Activated T-helper 1 cell treated with anti-CD3 and anti-CD28 coated beads, Interleukin-2, amount 50 U/mL, for 16 hours (primary cell): Measurements from ENCODE around the gene SEPHS1.
A peak's percentile ranks its signal among the peaks of the same experiment; 100 is the strongest.
"Not testable (repeated sequence)": the region's sequence is repeated elsewhere in the genome, so short reads cannot be mapped to it uniquely, and the experiment has no call there.

Experiments
- DNase-seq, 2 donors: peaks; one replicate each; pipeline ENCODE4 v3.0.0-alpha.2; 2020; ENCODE audit warnings: low read depth in 1 of 2, low spot score in 1 of 2

The SEPHS1 gene, protein sequence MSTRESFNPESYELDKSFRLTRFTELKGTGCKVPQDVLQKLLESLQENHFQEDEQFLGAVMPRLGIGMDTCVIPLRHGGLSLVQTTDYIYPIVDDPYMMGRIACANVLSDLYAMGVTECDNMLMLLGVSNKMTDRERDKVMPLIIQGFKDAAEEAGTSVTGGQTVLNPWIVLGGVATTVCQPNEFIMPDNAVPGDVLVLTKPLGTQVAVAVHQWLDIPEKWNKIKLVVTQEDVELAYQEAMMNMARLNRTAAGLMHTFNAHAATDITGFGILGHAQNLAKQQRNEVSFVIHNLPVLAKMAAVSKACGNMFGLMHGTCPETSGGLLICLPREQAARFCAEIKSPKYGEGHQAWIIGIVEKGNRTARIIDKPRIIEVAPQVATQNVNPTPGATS

GRCh38 chr10:13348216-13349017 is at the start of gene SEPHS1:
SEPHS1 (minus strand) TSS chr10:13348293; CDS start chr10:13344950, 3,343 bp downstream.
- peak; percentile 64 to 78 for DNase-seq

- DNase-seq: no peak
Observed at GRCh38 chr10:13397052-13397451, 49.0 kb upstream of the SEPHS1 start.

DNA sequence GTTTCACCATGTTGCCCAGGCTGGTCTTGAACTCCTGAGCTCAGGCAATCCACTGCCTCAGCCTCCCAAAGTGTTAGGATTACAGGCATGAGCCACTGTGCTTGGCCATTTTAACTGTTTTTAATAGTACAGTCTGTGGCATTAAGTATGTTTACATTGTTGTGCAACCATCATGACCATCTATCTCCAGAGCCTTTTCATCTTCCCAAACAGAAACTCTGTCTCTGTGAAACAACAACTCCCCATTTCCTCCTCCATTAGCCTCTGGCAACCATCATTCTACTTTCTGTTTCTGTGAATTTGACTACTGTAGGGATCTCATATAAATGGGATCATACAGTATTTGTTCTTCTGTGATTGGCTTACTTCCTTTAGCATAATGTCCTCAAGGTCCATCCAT is 48.3 kb upstream of the SEPHS1 start:
- no peak for DNase-seq

DNA sequence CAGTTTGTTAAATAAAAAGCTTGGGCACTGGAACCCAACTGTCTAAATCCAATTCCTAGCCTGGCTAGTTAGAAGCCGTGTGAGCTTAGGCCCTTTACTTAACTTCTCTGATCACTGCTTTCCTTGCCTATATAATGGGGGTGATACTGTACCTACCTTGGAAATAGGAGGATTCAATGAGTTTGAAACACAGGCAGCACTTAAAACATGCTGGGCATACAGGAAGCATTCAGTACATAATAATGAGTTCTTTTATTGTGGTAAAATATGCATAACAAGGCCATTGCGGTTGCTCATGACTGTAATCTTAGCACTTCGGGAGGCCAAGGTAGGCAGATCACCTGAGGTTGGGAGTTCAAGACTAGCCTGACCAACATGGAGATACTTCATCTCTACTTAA is 47.4 kb upstream of the SEPHS1 start:
- DNase-seq: no peak

DNA sequence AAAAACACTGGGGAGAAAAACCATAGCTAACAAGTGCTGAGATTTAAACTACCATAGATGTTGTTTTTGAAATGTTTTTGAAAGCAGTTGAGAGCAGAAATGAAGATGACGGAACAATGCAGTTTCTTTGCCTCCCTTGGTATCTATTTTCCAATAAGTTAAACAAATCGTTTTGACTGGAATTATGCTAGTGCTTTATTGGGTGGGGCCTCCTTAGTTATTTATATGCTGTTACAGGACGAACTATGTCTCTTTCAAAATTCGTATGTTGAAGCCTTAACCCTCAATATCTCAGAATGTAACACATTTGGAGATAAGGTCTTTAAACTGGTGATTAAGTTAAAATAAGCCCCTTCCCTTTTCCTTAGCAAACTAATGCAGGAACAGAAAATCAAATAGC is 45.5 kb upstream of the SEPHS1 start:
- no peak for DNase-seq

- no peak for DNase-seq
Observed at GRCh38 chr10:13392701-13393100, 44.6 kb upstream of the SEPHS1 start.

DNA sequence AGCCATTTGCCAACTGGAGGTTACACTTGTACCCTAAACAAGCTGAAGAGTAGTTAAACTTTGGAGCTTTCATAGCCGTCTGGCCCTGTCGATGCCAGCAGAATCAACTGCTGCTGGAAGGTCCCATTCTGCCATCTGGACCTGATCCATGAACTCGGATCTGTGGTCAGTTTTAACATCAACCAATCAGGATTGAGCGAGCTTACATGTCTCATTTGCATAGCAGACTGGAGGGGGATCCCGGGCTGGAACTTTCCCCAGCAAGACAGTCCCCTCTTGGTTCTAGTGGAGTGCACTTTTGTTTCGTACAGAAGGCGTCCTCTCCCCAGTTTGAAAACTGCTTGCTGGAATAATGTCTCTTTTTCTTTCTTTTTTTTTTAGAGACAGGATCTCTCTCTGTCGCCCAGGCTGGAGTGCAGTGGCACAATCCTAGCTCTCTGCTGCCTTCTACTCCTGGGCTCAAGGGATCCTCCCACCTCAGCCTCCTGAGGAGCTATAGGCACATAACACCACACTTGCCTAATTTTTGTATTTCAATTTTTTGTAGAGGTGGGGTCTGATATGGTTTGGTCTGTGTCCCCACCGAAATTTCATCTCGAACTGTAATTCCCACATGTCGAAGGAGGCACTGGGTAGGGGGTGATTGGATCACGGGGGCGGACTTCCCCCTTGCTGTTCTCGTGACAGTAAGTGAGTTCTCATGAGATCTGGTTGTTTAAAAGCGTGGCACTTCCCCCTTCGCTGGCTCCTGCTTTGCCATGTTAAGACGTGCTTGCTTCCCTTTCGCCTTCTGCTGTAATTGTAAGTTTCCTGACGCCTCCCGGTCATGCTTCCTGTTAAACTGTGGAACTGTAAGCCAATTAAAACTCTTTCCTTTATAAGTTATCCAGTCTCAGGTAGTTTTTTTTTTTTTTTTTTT is 42.8 kb upstream of the SEPHS1 start:
- no peak for DNase-seq

DNA sequence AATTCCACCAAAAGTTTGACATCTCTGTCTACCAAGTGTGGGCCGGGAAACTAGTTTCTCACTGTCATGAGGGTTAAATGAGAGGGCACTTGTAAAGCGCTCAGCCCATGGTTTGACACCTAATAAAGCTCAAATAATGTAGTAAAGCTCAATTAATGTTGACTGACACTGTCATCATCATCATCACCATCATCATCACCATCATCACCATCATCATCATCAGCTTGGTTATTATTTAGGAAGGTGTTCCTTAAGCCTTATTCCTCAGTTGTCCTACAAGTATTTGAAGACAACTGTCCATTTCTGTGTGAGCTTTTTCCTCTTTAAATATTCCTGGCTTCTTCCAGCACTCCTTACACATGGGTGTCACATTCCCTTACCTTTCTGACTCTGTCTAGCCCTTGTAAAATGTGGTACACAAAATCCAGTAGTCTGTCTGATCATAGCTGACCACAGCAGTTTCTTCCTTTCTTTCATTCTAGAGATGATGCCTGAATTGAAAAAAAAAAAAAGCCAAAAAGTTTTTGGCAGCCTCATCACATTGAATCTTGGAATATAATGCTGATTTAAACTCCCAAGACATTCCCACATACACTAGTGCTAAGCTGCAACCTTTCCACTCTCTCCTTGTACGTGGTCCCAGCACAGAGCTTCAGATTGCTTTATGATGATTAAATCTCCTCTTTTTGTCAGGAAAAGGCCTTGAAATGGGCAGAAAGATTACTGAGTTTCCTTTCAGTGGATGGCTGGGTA is 40.6 kb upstream of the SEPHS1 start:
- no peak for DNase-seq

- no peak for DNase-seq
Observed at GRCh38 chr10:13386021-13386420, 37.9 kb upstream of the SEPHS1 start.

- no peak for DNase-seq
Observed at GRCh38 chr10:13383399-13383761, 35.3 kb upstream of the SEPHS1 start.

DNA sequence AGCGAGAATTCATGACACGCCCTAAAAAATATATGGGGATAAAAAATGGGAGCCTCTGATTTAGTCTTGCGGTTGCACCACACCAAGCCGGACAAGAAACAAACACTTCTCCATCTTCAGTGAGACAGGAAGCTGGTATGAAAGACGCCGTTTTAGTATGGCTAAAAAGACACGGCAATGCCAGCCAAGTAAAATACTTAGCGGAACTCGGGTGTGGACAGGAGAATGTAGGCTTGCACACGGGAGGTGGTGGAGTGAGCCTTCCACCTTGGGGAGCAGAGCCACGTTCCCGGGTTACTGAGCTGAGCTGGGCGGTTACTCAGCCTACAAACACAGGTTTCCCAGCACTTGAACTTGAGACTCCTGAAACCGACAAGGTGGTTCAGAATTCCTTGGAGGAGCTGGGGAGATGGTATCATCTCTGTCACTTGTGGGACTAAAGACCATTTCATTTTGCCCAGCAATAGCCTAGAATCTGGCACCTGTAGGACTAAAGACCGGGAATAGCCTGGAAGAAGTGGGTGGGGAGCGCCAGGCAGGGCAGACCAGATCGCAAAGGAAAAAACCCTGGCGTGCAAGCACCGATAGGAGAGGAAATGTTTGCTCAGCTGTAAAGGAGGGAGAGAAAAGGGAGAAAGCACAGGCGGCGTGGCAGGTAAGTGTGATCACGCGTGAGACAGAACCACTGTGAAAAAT is 34.8 kb upstream of the SEPHS1 start:
- DNase-seq: no peak

DNA sequence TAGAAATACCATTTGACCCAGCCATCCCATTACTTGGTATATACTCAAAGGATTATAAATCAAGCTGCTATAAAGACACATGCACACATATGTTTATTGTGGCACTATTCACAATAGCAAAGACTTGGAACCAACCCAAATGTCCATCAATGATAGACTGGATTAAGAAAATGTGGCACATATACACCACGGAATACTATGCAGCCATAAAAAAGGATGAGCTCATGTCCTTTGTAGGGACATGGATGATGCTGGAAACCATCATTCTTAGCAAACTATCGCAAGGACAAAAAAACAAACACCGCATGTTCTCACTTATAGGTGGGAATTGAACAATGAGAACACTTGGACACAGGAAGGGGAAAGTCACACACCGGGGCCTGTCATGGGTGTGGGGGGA is 31.0 kb upstream of the SEPHS1 start:
- DNase-seq: not testable (repeated sequence)

GRCh38 chr10:13376746-13377145 is 28.7 kb upstream of the SEPHS1 start:
- DNase-seq: no peak

- DNase-seq: no peak
Observed at GRCh38 chr10:13376297-13376696, 28.2 kb upstream of the SEPHS1 start.

GRCh38 chr10:13375791-13376190 is 27.7 kb upstream of the SEPHS1 start:
- DNase-seq: no peak

GRCh38 chr10:13373644-13374043 is 25.6 kb upstream of the SEPHS1 start:
- DNase-seq: no peak

DNA sequence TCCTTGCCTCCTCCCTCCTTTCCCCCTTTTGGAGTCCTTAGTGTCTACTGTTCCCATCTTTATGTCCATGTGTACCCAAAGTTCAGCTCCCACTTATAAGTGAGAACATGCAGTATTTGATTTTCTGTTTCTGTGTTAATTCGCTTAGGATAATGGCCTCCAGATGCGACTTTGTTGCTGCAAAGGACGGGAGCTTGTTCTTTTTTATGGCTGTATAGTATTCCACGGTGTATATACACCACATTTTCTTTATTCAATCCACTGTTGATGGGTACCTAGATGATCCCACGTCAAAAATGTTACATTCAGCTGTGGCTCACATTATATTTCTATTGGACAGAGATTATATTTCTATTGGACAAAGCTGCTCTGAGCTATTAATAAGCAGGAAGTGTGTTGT is 24.4 kb upstream of the SEPHS1 start:
- no peak for DNase-seq

DNA sequence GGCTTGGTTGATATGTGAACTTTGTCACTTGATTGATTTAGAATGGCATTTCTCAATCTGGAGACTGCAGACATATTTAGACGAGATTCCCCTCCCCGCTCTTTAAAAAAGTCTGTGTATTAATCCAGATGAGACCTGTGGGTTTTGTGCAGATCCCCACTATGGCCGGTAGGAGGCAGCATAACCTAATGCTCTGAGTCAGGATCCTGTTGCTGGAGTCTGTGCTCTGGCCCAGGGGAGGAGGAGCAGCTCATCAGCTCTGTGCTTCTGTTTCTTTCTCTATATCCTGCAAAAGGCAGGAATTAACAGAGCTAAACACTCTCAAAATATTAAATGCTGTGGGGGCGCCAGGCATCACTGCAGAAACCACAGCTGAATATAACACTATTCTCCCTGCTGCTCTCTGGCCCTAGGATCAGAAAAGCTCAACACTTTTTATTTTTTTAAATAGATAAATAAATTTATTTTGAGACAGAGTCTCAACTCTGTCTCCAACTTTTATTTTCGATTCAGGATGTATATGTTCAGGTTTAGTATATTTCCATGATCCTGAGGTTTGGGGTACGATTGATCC is 23.9 kb upstream of the SEPHS1 start:
- peak in 1 of 2 donors; percentile 21 for DNase-seq

DNA sequence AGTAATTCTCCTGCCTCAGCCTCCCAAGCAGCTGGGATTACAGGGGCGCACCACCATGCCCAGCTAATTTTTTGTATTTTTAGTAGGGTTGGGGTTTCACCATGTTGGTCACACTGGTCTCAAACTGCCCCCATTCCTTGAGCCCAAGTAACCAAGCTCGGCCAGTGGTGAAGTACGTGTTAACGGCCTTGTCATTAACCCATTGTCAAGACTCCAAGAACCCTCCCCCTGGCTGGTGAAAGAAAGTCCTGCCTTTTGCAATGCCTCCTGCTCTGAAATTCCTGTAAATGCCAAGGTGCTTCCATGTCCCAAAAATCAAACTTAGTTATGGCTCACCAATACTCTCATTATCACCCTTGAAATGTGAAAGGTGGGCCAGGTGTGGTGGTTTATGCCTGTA is 18.8 kb upstream of the SEPHS1 start:
- no peak for DNase-seq

DNA sequence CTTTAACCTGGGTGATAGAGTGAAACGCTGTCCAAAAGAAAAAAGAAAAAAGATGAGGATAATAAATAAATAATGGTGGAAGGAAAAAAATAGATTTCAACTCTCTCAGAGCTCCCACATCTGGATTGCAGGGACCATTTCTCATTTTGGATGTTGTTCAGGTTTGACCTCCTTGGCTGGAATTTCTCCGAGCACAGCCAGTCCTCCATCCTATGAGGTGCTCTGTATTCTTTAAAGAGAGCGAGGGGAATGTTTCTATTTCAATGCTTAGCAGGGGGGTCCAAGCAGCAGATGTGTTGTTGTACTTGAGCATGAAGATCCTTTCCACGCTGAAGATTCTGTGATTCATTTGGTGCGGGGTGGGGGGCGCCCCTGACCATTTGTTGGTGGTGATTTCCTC is 17.7 kb upstream of the SEPHS1 start:
- no peak for DNase-seq
